Immature natural killer cell (primary cell): ENCODE data around the gene CBLN3. TPM values are rescaled to one million over a fixed set of nuclear protein-coding genes. Genes with fewer than 3 reads are reported as not detected.
"Not testable (repeated sequence)": the region's sequence is repeated elsewhere in the genome, so short reads cannot be mapped to it uniquely, and the experiment has no call there.

Experiments used
- DNase-seq, 3 donors: peaks; one replicate each; pipeline ENCODE4 v3.0.0; 2022; ENCODE audit warnings: mixed read lengths in 1 of 3
- H3K27ac Mint-ChIP-seq, 6 donors: one replicate each; pipeline ENCODE4 v1.8.0; 2020; ENCODE audit warnings: mixed read lengths in 6 of 6, mild to moderate bottlenecking in 5 of 6, inconsistent platforms in 4 of 6, moderate library complexity in 3 of 6
- H3K27me3 Mint-ChIP-seq, 3 donors: one replicate each; pipeline ENCODE4 v1.8.0; 2020 to 2021; ENCODE audit warnings: low read depth in 3 of 3, mild to moderate bottlenecking in 3 of 3, mixed read lengths in 3 of 3, moderate library complexity in 3 of 3, inconsistent platforms in 1 of 3
- H3K36me3 Mint-ChIP-seq, 3 donors: one replicate each; pipeline ENCODE4 v1.8.0; 2020; ENCODE audit warnings: mixed read lengths in 3 of 3, inconsistent platforms in 2 of 3, mild to moderate bottlenecking in 2 of 3
- H3K4me1 Mint-ChIP-seq, 2 donors: one replicate each; pipeline ENCODE4 v1.8.0; 2020; ENCODE audit warnings: inconsistent platforms in 2 of 2, mild to moderate bottlenecking in 2 of 2, mixed read lengths in 2 of 2, moderate library complexity in 1 of 2
- H3K4me3 Mint-ChIP-seq, 5 donors: one replicate each; pipeline ENCODE4 v1.8.0; 2020; ENCODE audit warnings: mild to moderate bottlenecking in 5 of 5, mixed read lengths in 5 of 5, inconsistent platforms in 3 of 5, moderate library complexity in 3 of 5
- H3K9me3 Mint-ChIP-seq, 6 donors: one replicate each; pipeline ENCODE4 v1.8.0; 2020; ENCODE audit warnings: mild to moderate bottlenecking in 6 of 6, mixed read lengths in 6 of 6, inconsistent platforms in 4 of 6, moderate library complexity in 3 of 6
- polyA plus RNA-seq, 3 donors: library from polyadenylated mRNA; unstranded; fragments of 300-500 nt; fragmentation: Illumina TruSeq; gene quantifications; one replicate each; pipeline ENCODE4 v1.2.3, GENCODE V29; 2021

Gene CBLN3
- not detected for polyA plus RNA-seq

- Mint-ChIP-seq H3K4me3 (peak within 1 kb of the TSS; percentile 87 to 93 (median 91)), H3K27me3 (peaks cover 1 to 12% (median 8%) of the 10 kb centered on the region in 3 donors), H3K9me3 (no peaks in the 10 kb centered on the region), H3K27ac (peak within 1 kb of the TSS; percentile 96 to 99 (median 98)), H3K4me1 (peaks cover 22 to 26% of the 10 kb centered on the region in 2 donors), H3K36me3 (peaks cover 4 to 15% (median 13%) of the 10 kb centered on the region in 3 donors)
- DNase-seq: peak; percentile 87 to 90 (median 90)
Observed at GRCh38 chr14:24429395-24430142, at the start of gene CBLN3, which contains the start of gene KHNYN. TSS of gene CBLN3 (minus strand) at chr14:24429668. CDS start at chr14:24429054, 614 bp downstream. TSS of gene KHNYN (plus strand) at chr14:24429954. CDS start at chr14:24430731, 777 bp downstream.

- peaks cover 0 to 1% of the 10 kb centered on the region in 2 donors for H3K4me1 Mint-ChIP-seq
- peaks cover 0 to 8% (median 1%) of the 10 kb centered on the region in 3 donors for H3K27me3 Mint-ChIP-seq
- no peak overlapping the region for H3K27ac Mint-ChIP-seq
- DNase-seq: no peak
- peaks cover 0 to 2% (median 0%) of the 10 kb centered on the region in 6 donors for H3K9me3 Mint-ChIP-seq
- H3K4me3 Mint-ChIP-seq: no peak overlapping the region
- peaks cover 0 to 7% (median 2%) of the 10 kb centered on the region in 3 donors for H3K36me3 Mint-ChIP-seq
Observed at GRCh38 chr14:24475261-24475660, 45.8 kb upstream of the CBLN3 start.

GRCh38 chr14:24473211-24473610 lies 43.7 kb upstream of the CBLN3 start:
- peaks cover 0 to 8% (median 1%) of the 10 kb centered on the region in 3 donors for H3K27me3 Mint-ChIP-seq
- no peak overlapping the region for H3K27ac Mint-ChIP-seq
- no peak for DNase-seq
- peaks cover 0 to 1% of the 10 kb centered on the region in 2 donors for H3K4me1 Mint-ChIP-seq
- peaks cover 0 to 2% (median 0%) of the 10 kb centered on the region in 6 donors for H3K9me3 Mint-ChIP-seq
- peaks cover 0 to 7% (median 0%) of the 10 kb centered on the region in 3 donors for H3K36me3 Mint-ChIP-seq
- no peak overlapping the region for H3K4me3 Mint-ChIP-seq

- H3K9me3 Mint-ChIP-seq, H3K36me3 Mint-ChIP-seq, H3K4me3 Mint-ChIP-seq, H3K27ac Mint-ChIP-seq, DNase-seq, H3K4me1 Mint-ChIP-seq: not testable (repeated sequence)
- peaks cover 0 to 10% (median 1%) of the 10 kb centered on the region in 3 donors for H3K27me3 Mint-ChIP-seq
Observed at GRCh38 chr14:24470450-24470849, 41.0 kb upstream of the CBLN3 start.

- Mint-ChIP-seq H3K36me3 (peaks cover 0 to 7% (median 0%) of the 10 kb centered on the region in 3 donors), H3K9me3 (no peaks in the 10 kb centered on the region), H3K4me3 (no peak overlapping the region), H3K27me3 (peaks cover 0 to 5% (median 0%) of the 10 kb centered on the region in 3 donors), H3K27ac (no peak overlapping the region), H3K4me1 (peaks cover 6 to 25% of the 10 kb centered on the region in 2 donors)
- DNase-seq: no peak
Observed at GRCh38 chr14:24465805-24466204, 36.3 kb upstream of the CBLN3 start.

- H3K4me1 Mint-ChIP-seq: peaks cover 6 to 25% of the 10 kb centered on the region in 2 donors
- no peak for DNase-seq
- peaks cover 0 to 3% (median 0%) of the 10 kb centered on the region in 3 donors for H3K27me3 Mint-ChIP-seq
- no peaks in the 10 kb centered on the region for H3K9me3 Mint-ChIP-seq
- no peak overlapping the region for H3K4me3 Mint-ChIP-seq
- H3K36me3 Mint-ChIP-seq: peaks cover 0 to 7% (median 0%) of the 10 kb centered on the region in 3 donors
- no peak overlapping the region for H3K27ac Mint-ChIP-seq
Observed at GRCh38 chr14:24465368-24465767, 35.9 kb upstream of the CBLN3 start.

GRCh38 chr14:24463884-24464785 lies 34.7 kb upstream of the CBLN3 start:
- no peak overlapping the region for H3K27ac Mint-ChIP-seq
- H3K4me1 Mint-ChIP-seq: peaks cover 6 to 25% of the 10 kb centered on the region in 2 donors
- peak overlapping the region in 1 of 5 donors; percentile 18 for H3K4me3 Mint-ChIP-seq
- H3K9me3 Mint-ChIP-seq: no peaks in the 10 kb centered on the region
- H3K27me3 Mint-ChIP-seq: peaks cover 0 to 3% (median 0%) of the 10 kb centered on the region in 3 donors
- peaks cover 0 to 9% (median 0%) of the 10 kb centered on the region in 3 donors for H3K36me3 Mint-ChIP-seq
- no peak for DNase-seq

GRCh38 chr14:24463017-24463883 lies 33.8 kb upstream of the CBLN3 start:
- H3K36me3 Mint-ChIP-seq: peaks cover 0 to 11% (median 0%) of the 10 kb centered on the region in 3 donors
- DNase-seq: no peak
- H3K27ac Mint-ChIP-seq: no peak overlapping the region
- no peak overlapping the region for H3K4me3 Mint-ChIP-seq
- H3K9me3 Mint-ChIP-seq: no peaks in the 10 kb centered on the region
- peaks cover 6 to 25% of the 10 kb centered on the region in 2 donors for H3K4me1 Mint-ChIP-seq
- peaks cover 0 to 3% (median 0%) of the 10 kb centered on the region in 3 donors for H3K27me3 Mint-ChIP-seq

- H3K4me3 Mint-ChIP-seq: no peak overlapping the region
- no peak for DNase-seq
- peaks cover 9 to 34% of the 10 kb centered on the region in 2 donors for H3K4me1 Mint-ChIP-seq
- no peaks in the 10 kb centered on the region for H3K27me3 Mint-ChIP-seq
- no peak overlapping the region for H3K27ac Mint-ChIP-seq
- no peaks in the 10 kb centered on the region for H3K9me3 Mint-ChIP-seq
- peaks cover 0 to 23% (median 3%) of the 10 kb centered on the region in 3 donors for H3K36me3 Mint-ChIP-seq
Observed at GRCh38 chr14:24461336-24461735, 31.9 kb upstream of the CBLN3 start.

GRCh38 chr14:24459331-24459730 lies 29.9 kb upstream of the CBLN3 start:
- Mint-ChIP-seq H3K4me3 (no peak overlapping the region), H3K27ac (no peak overlapping the region), H3K27me3 (peaks cover 0 to 2% (median 0%) of the 10 kb centered on the region in 3 donors), H3K4me1 (peaks cover 3 to 17% of the 10 kb centered on the region in 2 donors), H3K36me3 (peaks cover 0 to 19% (median 3%) of the 10 kb centered on the region in 3 donors), H3K9me3 (no peaks in the 10 kb centered on the region)
- DNase-seq: no peak

GRCh38 chr14:24458736-24459135 lies 29.3 kb upstream of the CBLN3 start:
- H3K36me3 Mint-ChIP-seq: peaks cover 0 to 25% (median 8%) of the 10 kb centered on the region in 3 donors
- H3K9me3 Mint-ChIP-seq: peaks cover 0 to 2% (median 0%) of the 10 kb centered on the region in 6 donors
- H3K4me1 Mint-ChIP-seq: peaks cover 3 to 12% of the 10 kb centered on the region in 2 donors
- H3K4me3 Mint-ChIP-seq: no peak overlapping the region
- no peak overlapping the region for H3K27ac Mint-ChIP-seq
- H3K27me3 Mint-ChIP-seq: peaks cover 0 to 2% (median 0%) of the 10 kb centered on the region in 3 donors
- DNase-seq: no peak

GRCh38 chr14:24456980-24457379 lies 27.5 kb upstream of the CBLN3 start:
- DNase-seq: no peak
- H3K36me3 Mint-ChIP-seq: peaks cover 0 to 30% (median 14%) of the 10 kb centered on the region in 3 donors
- peaks cover 0 to 2% (median 0%) of the 10 kb centered on the region in 6 donors for H3K9me3 Mint-ChIP-seq
- no peak overlapping the region for H3K4me3 Mint-ChIP-seq
- peaks cover 3 to 9% of the 10 kb centered on the region in 2 donors for H3K4me1 Mint-ChIP-seq
- no peak overlapping the region for H3K27ac Mint-ChIP-seq
- H3K27me3 Mint-ChIP-seq: peaks cover 0 to 2% (median 0%) of the 10 kb centered on the region in 3 donors

- Mint-ChIP-seq H3K36me3 (peaks cover 0 to 20% (median 15%) of the 10 kb centered on the region in 3 donors), H3K4me3 (peak overlapping the region in 1 of 5 donors; percentile 4)
- H3K4me1 Mint-ChIP-seq, H3K27me3 Mint-ChIP-seq, DNase-seq, H3K9me3 Mint-ChIP-seq, H3K27ac Mint-ChIP-seq: not testable (repeated sequence)
Observed at GRCh38 chr14:24450828-24451227, 21.4 kb upstream of the CBLN3 start.
